Suppressor macrophage treated with lipopolysaccharide for 4 hours (primary cell): ENCODE results near the gene KRT80.
A peak's percentile ranks its signal among the peaks of the same experiment; 100 is the strongest.

ENCODE experiments used
- DNase-seq: peaks from one replicate; pipeline ENCODE4 v3.0.0-alpha.2; 2020

Gene KRT80

GRCh38 chr12:52151153-52151836 lies 40.5 kb downstream of the KRT80 start:
- no peak for DNase-seq

- no peak for DNase-seq
Observed at GRCh38 chr12:52149651-52150241, 42.1 kb downstream of the KRT80 start.

GRCh38 chr12:52149182-52149641 lies 42.6 kb downstream of the KRT80 start:
- no peak for DNase-seq

- DNase-seq, result no peak
Observed at GRCh38 chr12:52148464-52149181, 43.2 kb downstream of the KRT80 start.

GRCh38 chr12:52147964-52148463 lies 43.8 kb downstream of the KRT80 start:
- no peak for DNase-seq

GRCh38 chr12:52147367-52147963 lies 44.3 kb downstream of the KRT80 start:
- DNase-seq, result peak; percentile 74

- DNase-seq, result no peak
Observed at GRCh38 chr12:52146822-52147366, 44.9 kb downstream of the KRT80 start.

GRCh38 chr12:52146089-52146821 lies 45.6 kb downstream of the KRT80 start:
- DNase-seq, result no peak

- no peak for DNase-seq
Observed at GRCh38 chr12:52145228-52146088, 46.4 kb downstream of the KRT80 start.

GRCh38 chr12:52144512-52145227 lies 47.1 kb downstream of the KRT80 start:
- DNase-seq, result no peak

GRCh38 chr12:52142431-52142830 lies 49.4 kb downstream of the KRT80 start:
- no peak for DNase-seq

- DNase-seq, result no peak
Observed at GRCh38 chr12:52141875-52142274, 49.9 kb downstream of the KRT80 start.

GRCh38 chr12:52141306-52141705 lies 50.5 kb downstream of the KRT80 start:
- no peak for DNase-seq

- DNase-seq, result no peak
Observed at GRCh38 chr12:52139579-52140062, 52.2 kb downstream of the KRT80 start.

- DNase-seq, result no peak
Observed at GRCh38 chr12:52139147-52139546, 52.7 kb downstream of the KRT80 start.

GRCh38 chr12:52137746-52138145 lies 54.1 kb downstream of the KRT80 start:
- no peak for DNase-seq

GRCh38 chr12:52132754-52133161 lies 59.1 kb downstream of the KRT80 start:
- peak; percentile 65 for DNase-seq

- DNase-seq, result no peak
Observed at GRCh38 chr12:52130711-52131110, 61.1 kb downstream of the KRT80 start.

GRCh38 chr12:52127683-52128450 lies 63.9 kb downstream of the KRT80 start:
- no peak for DNase-seq
